ENCODE results near the gene PLEKHA1. TPM values are rescaled to one million over a fixed set of nuclear protein-coding genes. Genes with fewer than 3 reads are reported as not detected.

The PLEKHA1 gene
- total and polyA plus RNA-seq, 8 donors, result 9.0 to 61.8 (median 19.6) TPM

GRCh38 chr10:122454071-122454470, 79.6 kb downstream of the PLEKHA1 start:
- WGBS, 5 donors, result 82 to 93% (median 89%) methylated on average over 3 of the region's 3 CpGs
- no peak for TF ChIP-seq POLR2AphosphoS5 (IDR thresholded peaks at IDR 0.05)
- no peak for TF ChIP-seq EP300 (IDR thresholded peaks at IDR 0.05)
- no peak for TF ChIP-seq POLR2A (IDR thresholded peaks at IDR 0.05)
- no peak for TF ChIP-seq CTCF (IDR thresholded peaks at IDR 0.05)
- Histone ChIP-seq H3K4me1 (no peaks in the 10 kb centered on the region), H3K27me3 (peaks cover 0 to 18% (median 1%) of the 10 kb centered on the region in 3 donors), H3K4me3 (no peak overlapping the region), H3K36me3 (no peaks in the 10 kb centered on the region), H3K27ac (no peak overlapping the region), H3K9me3 (no peaks in the 10 kb centered on the region)
- intact Hi-C loops (cut with DNase I; ENCODE audit: low total_unique reads), result no loop called here
- DNase-seq, result no peak

DNA sequence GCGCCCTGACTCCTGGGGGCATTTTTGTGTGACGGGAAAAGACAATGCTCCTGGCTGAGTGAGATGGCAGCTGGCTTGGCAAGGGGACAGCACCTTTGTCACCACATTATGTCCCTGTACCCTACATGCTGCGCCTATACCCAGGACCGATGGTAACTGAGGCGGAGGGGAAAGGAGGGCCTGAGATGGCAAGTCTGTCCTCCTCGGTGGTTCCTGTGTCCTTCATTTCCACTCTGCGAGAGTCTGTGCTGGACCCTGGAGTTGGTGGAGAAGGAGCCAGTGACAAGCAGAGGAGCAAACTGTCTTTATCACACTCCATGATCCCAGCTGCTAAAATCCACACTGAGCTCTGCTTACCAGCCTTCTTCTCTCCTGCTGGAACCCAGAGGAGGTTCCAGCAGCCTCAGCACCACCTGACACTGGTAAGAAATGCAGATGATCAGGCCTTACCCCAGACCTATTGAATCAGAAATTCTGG, 80.1 kb downstream of the PLEKHA1 start, which contains the start of gene ARMS2:
Gene ARMS2, plus strand, starts transcription at position 51 of the 478 bp plus-strand sequence. Its CDS starts 75 bp downstream, at position 126.
- intact Hi-C loops (cut with DNase I; ENCODE audit: low total_unique reads), result no loop called here
- Histone ChIP-seq H3K36me3 (no peaks in the 10 kb centered on the region), H3K27ac (no peak within 1 kb of the TSS), H3K27me3 (peaks cover 0 to 23% (median 4%) of the 10 kb centered on the region in 3 donors), H3K4me1 (no peaks in the 10 kb centered on the region), H3K9me3 (no peaks in the 10 kb centered on the region), H3K4me3 (no peak within 1 kb of the TSS)
- WGBS, 5 donors, result 80 to 92% (median 86%) methylated on average over 6 to 7 of the region's 7 CpGs
- no peak for TF ChIP-seq POLR2A (IDR thresholded peaks at IDR 0.05)
- TF ChIP-seq CTCF (IDR thresholded peaks at IDR 0.05), result no peak
- no peak for TF ChIP-seq POLR2AphosphoS5 (IDR thresholded peaks at IDR 0.05)
- no peak for TF ChIP-seq EP300 (IDR thresholded peaks at IDR 0.05)
- no peak for DNase-seq

GRCh38 chr10:122455376-122456079, 81.0 kb downstream of the PLEKHA1 start:
- TF ChIP-seq POLR2AphosphoS5 (IDR thresholded peaks at IDR 0.05) (no peak), CTCF (IDR thresholded peaks at IDR 0.05) (no peak), POLR2A (IDR thresholded peaks at IDR 0.05) (no peak), EP300 (IDR thresholded peaks at IDR 0.05) (no peak)
- peaks cover 0 to 32% (median 11%) of the 10 kb centered on the region in 3 donors for H3K27me3 ChIP-seq
- no peak for DNase-seq
- intact Hi-C loops (cut with DNase I; ENCODE audit: low total_unique reads), result no loop called here
- H3K9me3 ChIP-seq, result no peaks in the 10 kb centered on the region
- no peaks in the 10 kb centered on the region for H3K36me3 ChIP-seq
- H3K27ac ChIP-seq, result no peak overlapping the region
- no peak overlapping the region for H3K4me3 ChIP-seq
- 79 to 87% (median 86%) methylated on average over 11 of the region's 11 CpGs for WGBS, 5 donors
- peaks cover 3 to 8% (median 4%) of the 10 kb centered on the region in 4 donors for H3K4me1 ChIP-seq

DNA sequence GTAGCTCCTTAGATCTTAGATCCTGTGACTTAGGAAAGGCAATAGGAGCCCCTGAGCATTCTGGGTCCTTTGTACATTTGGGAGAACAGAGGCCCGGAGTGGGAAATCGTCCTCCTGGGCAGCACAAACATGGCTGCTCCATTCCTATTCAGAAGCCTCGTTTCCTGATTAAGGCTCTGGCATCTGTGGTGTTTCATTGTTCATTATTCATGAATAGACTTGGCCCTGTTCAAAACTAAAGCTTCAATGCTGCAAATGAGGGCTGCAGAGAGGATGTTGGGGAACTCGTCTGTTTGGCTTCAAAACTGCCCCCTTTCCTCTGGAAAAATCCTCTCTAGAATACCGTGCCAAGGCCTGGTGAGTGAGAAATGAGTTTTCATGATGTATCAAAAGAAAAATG, 83.4 kb downstream of the PLEKHA1 start:
- peaks cover 8 to 26% (median 20%) of the 10 kb centered on the region in 4 donors for H3K4me1 ChIP-seq
- 58 to 63% (median 62%) methylated on average over 5 of the region's 5 CpGs for WGBS, 5 donors
- no peaks in the 10 kb centered on the region for H3K9me3 ChIP-seq
- no peaks in the 10 kb centered on the region for H3K36me3 ChIP-seq
- H3K27ac ChIP-seq, result no peak overlapping the region
- H3K4me3 ChIP-seq, result no peak overlapping the region
- TF ChIP-seq EP300 (IDR thresholded peaks at IDR 0.05), result no peak
- no peak for TF ChIP-seq POLR2A (IDR thresholded peaks at IDR 0.05)
- TF ChIP-seq CTCF (IDR thresholded peaks at IDR 0.05), result no peak
- no peak for TF ChIP-seq POLR2AphosphoS5 (IDR thresholded peaks at IDR 0.05)
- intact Hi-C loops (cut with DNase I; ENCODE audit: low total_unique reads), result no loop called here
- no peak for DNase-seq
- H3K27me3 ChIP-seq, result peaks cover 0 to 54% (median 14%) of the 10 kb centered on the region in 3 donors

Data from stomach (tissue), 9 donors.